Endothelial cell of umbilical vein (primary cell): Measurements from ENCODE around the gene BTBD10. TPM values are rescaled to one million over a fixed set of nuclear protein-coding genes. Genes with fewer than 3 reads are reported as not detected.

ENCODE experiments used
- BruUV-seq: library from RNA; stranded (reverse); fragments of 400-500 nt; replicated peaks from 2 replicates; lab custom pipeline; 2021; lab: Mats Ljungman, UMichigan
- CTCF ChIA-PET: fragments of 300-600, 350-600 bp; sonication (Branson Sonifier 250); formaldehyde crosslinking; loops from one replicate; lab custom pipeline; 2021; ENCODE audit warnings: antibody characterized with exemption, inconsistent platforms; lab: Charles Lee
- POLR2A ChIA-PET: fragments of 300-600, 350-600 bp; sonication (Branson Sonifier 250); formaldehyde crosslinking; loops from one replicate; lab custom pipeline; 2021; ENCODE audit warnings: antibody characterized with exemption, inconsistent platforms; lab: Charles Lee
- DNase-seq: peaks from one replicate; pipeline ENCODE4 v3.0.0-alpha.2; 2011; ENCODE audit warnings: low read depth, low spot score
- FAIRE-seq: peaks from 2 replicates; lab custom pipeline; 2011; peaks lifted over from hg19 to GRCh38; lab: Jason Lieb, UNC
- H2AFZ ChIP-seq: 2 replicates; pipeline ENCODE4 v1.6.0; 2012; ENCODE audit warnings: low read depth, low read length, control low read depth, inconsistent platforms
- H3K27ac ChIP-seq: 2 replicates; pipeline ENCODE4 v1.5.1; 2011; ENCODE audit warnings: low read depth, mild to moderate bottlenecking, control low read depth, low read length, moderate library complexity; ENCODE audit not compliant: insufficient read depth
- H3K27me3 ChIP-seq, 2 experiments: 2 replicates each; pipeline versions ENCODE4 v1.6.0 to v1.6.1; 2011; ENCODE audit warnings: low read length in 2 of 2, mixed read lengths in 1 of 2; ENCODE audit not compliant: control insufficient read depth in 2 of 2, insufficient read depth in 2 of 2
- H3K36me3 ChIP-seq, 2 experiments: 2 replicates in 1 of 2; 3 replicates in 1 of 2; pipeline ENCODE4 v1.5.1; 2011; ENCODE audit warnings: low read length in 2 of 2, mild to moderate bottlenecking in 1 of 2, moderate library complexity in 1 of 2; ENCODE audit not compliant: control insufficient read depth in 2 of 2, insufficient read depth in 2 of 2; ENCODE audit errors: extremely low read depth in 1 of 2
- H3K4me1 ChIP-seq: 3 replicates; pipeline ENCODE4 v1.5.1; 2011; ENCODE audit warnings: mild to moderate bottlenecking, low read length; ENCODE audit not compliant: control insufficient read depth, insufficient read depth; ENCODE audit errors: extremely low read depth
- H3K4me2 ChIP-seq: 2 replicates; pipeline ENCODE4 v1.6.1; 2011; ENCODE audit warnings: low read length, control low read depth, mixed read lengths; ENCODE audit not compliant: insufficient read depth
- H3K4me3 ChIP-seq, 3 experiments: fragments of 200-600 bp in 1 of 3; sonication (generic), shearing (Covaris generic) in 1 of 3; replicated peaks in 1 of 3; 2 replicates each; pipeline ENCODE4 v1.5.1; 2011 to 2016; ENCODE audit warnings: control low read depth in 3 of 3, low read length in 3 of 3, mild to moderate bottlenecking in 2 of 3, inconsistent platforms in 1 of 3, low read depth in 1 of 3, moderate library complexity in 1 of 3; ENCODE audit not compliant: insufficient read depth in 1 of 3
- H3K79me2 ChIP-seq: 2 replicates; pipeline ENCODE4 v1.6.0; 2012; ENCODE audit warnings: low read length, inconsistent platforms; ENCODE audit not compliant: control insufficient read depth, insufficient read depth
- H3K9ac ChIP-seq: replicated peaks from 2 replicates; pipeline ENCODE3; 2011; ENCODE audit warnings: low read length, control low read depth; ENCODE audit not compliant: insufficient read depth; ENCODE audit errors: extremely low read depth
- H3K9me1 ChIP-seq: replicated peaks from 3 replicates; pipeline ENCODE4 v1.6.0; 2011; ENCODE audit warnings: mild to moderate bottlenecking, low read length; ENCODE audit not compliant: control insufficient read depth, insufficient read depth; ENCODE audit errors: extremely low read depth
- H3K9me3 ChIP-seq: replicated peaks from 2 replicates; pipeline ENCODE4 v1.5.1; 2012; ENCODE audit warnings: low read length, inconsistent platforms; ENCODE audit not compliant: control insufficient read depth, insufficient read depth
- H4K20me1 ChIP-seq: replicated peaks from 2 replicates; pipeline ENCODE3; 2011; ENCODE audit warnings: mild to moderate bottlenecking, low read length; ENCODE audit not compliant: control insufficient read depth, insufficient read depth; ENCODE audit errors: extremely low read depth
- CTCF ChIP-seq, 2 donors: IDR thresholded peaks; 1 replicate in 1 of 2; 2 replicates in 1 of 2; pipeline ENCODE4 v1.5.1; 2011; ENCODE audit warnings: low read length in 2 of 2, mild to moderate bottlenecking in 2 of 2, moderate library complexity in 2 of 2, control low read depth in 1 of 2, inconsistent platforms in 1 of 2, low read depth in 1 of 2; ENCODE audit not compliant: insufficient read depth in 1 of 2; ENCODE audit errors: extremely low read depth in 1 of 2
- EZH2 ChIP-seq: IDR thresholded peaks from 2 replicates; pipeline ENCODE4 v1.6.1; 2012; ENCODE audit warnings: borderline replicate concordance, low read depth, mild to moderate bottlenecking, moderate library complexity, low read length, inconsistent platforms; ENCODE audit not compliant: severe bottlenecking
- FOS ChIP-seq: IDR thresholded peaks from 2 replicates; pipeline ENCODE4 v1.6.1; 2011; ENCODE audit warnings: mild to moderate bottlenecking, low read length, moderate library complexity, borderline replicate concordance; ENCODE audit not compliant: insufficient read depth
- GATA2 ChIP-seq: IDR thresholded peaks from 2 replicates; pipeline ENCODE4 v1.7.0; 2011; ENCODE audit warnings: low read depth, mild to moderate bottlenecking, moderate library complexity, mixed read lengths, low read length; ENCODE audit not compliant: insufficient read length, insufficient read depth
- JUN ChIP-seq: IDR thresholded peaks from 2 replicates; pipeline ENCODE4 v1.6.1; 2011; ENCODE audit warnings: borderline replicate concordance, low read depth; ENCODE audit not compliant: insufficient read length, insufficient read depth
- MAX ChIP-seq: IDR thresholded peaks from 2 replicates; pipeline ENCODE4 v1.6.1; 2011; ENCODE audit not compliant: insufficient read depth, insufficient read length
- MYC ChIP-seq: IDR thresholded peaks from one replicate; pipeline ENCODE4 v1.6.1; 2011; ENCODE audit warnings: mild to moderate bottlenecking, low read depth, low read length
- POLR2A ChIP-seq: IDR thresholded peaks from 2 replicates; pipeline ENCODE4 v1.6.1; 2012; ENCODE audit warnings: low read depth, mild to moderate bottlenecking, control low read depth, low read length
- POLR2AphosphoS5 ChIP-seq: IDR thresholded peaks from 2 replicates; pipeline ENCODE4 v1.6.1; 2012; ENCODE audit warnings: low read depth, mild to moderate bottlenecking, control low read depth, low read length, moderate library complexity; ENCODE audit not compliant: insufficient read depth
- dilution Hi-C: fragments of 300-500 bp; cut with MboI; formaldehyde crosslinking; loops from one replicate; pipeline ENCODE4 v1.15.0; 2019; ENCODE audit warnings: low sequenced_read_pairs; ENCODE audit not compliant: extremely low pct_ligation_motif_present
- intact Hi-C: fragments of 100-400 bp; cut with micrococcal nuclease; formaldehyde crosslinking; loops from one replicate; pipeline ENCODE4 v1.10.0; 2022
- polyA plus RNA-seq, 4 experiments: library from polyadenylated mRNA; depleted of rRNA in 3 of 4; stranded (reverse) in 3 of 4; unstranded in 1 of 4; fragments of >200 nt; gene quantifications; 2 replicates each; pipeline versions ENCODE4 v1.2.1 to v1.2.3, GENCODE V29; 2011 to 2012; ENCODE audit warnings: missing spikeins in 1 of 4
- total RNA-seq: library from RNA; stranded (reverse); gene quantifications from 2 replicates; pipeline ENCODE4 v1.2.3, GENCODE V29; 2021

BTBD10 gene
- total and polyA plus RNA-seq, 2 donors (not counting 3 experiments of a cell fraction or from before 2014, with no cell fraction given), result 31.7 to 49.6 TPM

GRCh38 chr11:13415201-13415600, 47.8 kb downstream of the BTBD10 start:
- DNase-seq, result no peak
- FAIRE-seq, result no peak
- no peaks in the 10 kb centered on the region for H4K20me1 ChIP-seq
- intact Hi-C loops, result no loop called here
- H3K36me3 ChIP-seq, result peaks cover 8 to 13% of the 10 kb centered on the region in 2 experiments
- H2AFZ ChIP-seq, result no peak overlapping the region
- BruUV-seq, result no TSS peak
- ChIA-PET POLR2A (no interaction called here), CTCF (no interaction called here)
- no peak overlapping the region for H3K4me3 ChIP-seq
- no peaks in the 10 kb centered on the region for H3K9me3 ChIP-seq
- no peaks in the 10 kb centered on the region for H3K4me1 ChIP-seq
- TF ChIP-seq GATA2 (no peak), POLR2A (no peak), CTCF (IDR thresholded peaks at IDR 0.05; ENCODE audit: extremely low read depth in 1 of 2, insufficient read depth in 1 of 2, low read depth in 1 of 2, low read length in 2 of 2) (no peak), MAX (no peak), EZH2 (no peak), POLR2AphosphoS5 (no peak), FOS (no peak), JUN (no peak), MYC (no peak)
- H3K4me2 ChIP-seq, result no peak overlapping the region
- H3K9ac ChIP-seq, result no peak overlapping the region
- no peaks in the 10 kb centered on the region for H3K79me2 ChIP-seq
- no peaks in the 10 kb centered on the region for H3K9me1 ChIP-seq
- no peak overlapping the region for H3K27ac ChIP-seq
- no peaks in the 10 kb centered on the region for H3K27me3 ChIP-seq
- dilution Hi-C loops, result no loop called here
